ENCODE results near the gene DMAC2L.

- TF ChIP-seq CTCF (IDR thresholded peaks at IDR 0.05; ENCODE audit: borderline replicate concordance, extremely low read depth, low read length, poor library complexity, severe bottlenecking) (no peak), EZH2 (IDR thresholded peaks at IDR 0.05; ENCODE audit: borderline replicate concordance, low read depth, low read length, severe bottlenecking) (no peak)
Observed at GRCh38 chr14:50338587-50338986, 26.5 kb downstream of the DMAC2L start.

Data from DND-41 (cell line).